ENCODE results near the gene GABRQ.
"Not testable (repeated sequence)": the region's sequence is repeated elsewhere in the genome, so short reads cannot be mapped to it uniquely, and the experiment has no call there.

Gene GABRQ

GRCh38 chrX:152658302-152658701 lies 20.6 kb downstream of the GABRQ start:
- no peak for DNase-seq (ENCODE audit: low read depth in 2 of 2)

GRCh38 chrX:152663086-152663485 lies 25.4 kb downstream of the GABRQ start:
- no peak for DNase-seq (ENCODE audit: low read depth in 2 of 2)

- DNase-seq (ENCODE audit: low read depth in 2 of 2) = no peak
These were observed 36.4 kb downstream of the GABRQ start for GRCh38 chrX:152674135-152674534.

DNA sequence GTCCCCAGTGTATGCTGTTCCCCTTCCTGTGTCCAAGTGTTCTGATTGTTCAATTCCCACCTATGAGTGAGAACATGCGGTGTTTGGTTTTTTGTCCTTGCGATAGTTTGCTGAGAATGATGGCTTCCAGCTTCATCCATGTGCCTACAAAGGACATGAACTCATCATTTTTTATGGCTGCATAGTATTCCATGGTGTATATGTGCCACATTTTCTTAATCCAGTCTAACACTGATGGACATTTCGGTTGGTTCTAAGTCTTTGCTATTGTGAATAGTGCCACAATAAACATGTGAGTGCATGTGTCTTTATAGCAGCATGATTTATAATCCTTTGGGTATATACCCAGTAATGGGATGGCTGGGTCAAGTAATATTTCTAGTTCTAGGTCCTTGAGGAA lies 37.0 kb downstream of the GABRQ start:
- not testable (repeated sequence) for DNase-seq (ENCODE audit: low read depth in 2 of 2)

DNA sequence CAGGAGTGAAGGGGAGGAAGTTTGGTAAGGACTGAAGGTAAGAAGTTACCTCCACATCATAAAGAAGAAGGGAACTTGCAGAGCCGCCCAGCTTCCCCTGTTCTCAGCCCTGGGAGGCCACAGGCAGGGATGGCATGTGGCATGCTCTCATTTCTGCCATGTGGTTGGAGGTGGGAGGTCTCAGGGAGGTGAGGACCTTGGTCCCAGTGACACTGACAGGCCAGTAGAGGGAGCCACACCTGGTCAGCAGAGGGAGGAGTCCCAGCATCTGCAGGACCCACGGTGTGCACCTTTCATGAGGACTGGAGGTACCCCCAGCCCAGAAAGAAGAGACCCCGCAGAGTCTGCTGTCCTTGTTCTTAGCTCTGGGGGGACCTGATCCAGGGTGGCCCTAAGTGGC lies 43.3 kb downstream of the GABRQ start:
- DNase-seq (ENCODE audit: low read depth in 2 of 2) = not testable (repeated sequence)

DNA sequence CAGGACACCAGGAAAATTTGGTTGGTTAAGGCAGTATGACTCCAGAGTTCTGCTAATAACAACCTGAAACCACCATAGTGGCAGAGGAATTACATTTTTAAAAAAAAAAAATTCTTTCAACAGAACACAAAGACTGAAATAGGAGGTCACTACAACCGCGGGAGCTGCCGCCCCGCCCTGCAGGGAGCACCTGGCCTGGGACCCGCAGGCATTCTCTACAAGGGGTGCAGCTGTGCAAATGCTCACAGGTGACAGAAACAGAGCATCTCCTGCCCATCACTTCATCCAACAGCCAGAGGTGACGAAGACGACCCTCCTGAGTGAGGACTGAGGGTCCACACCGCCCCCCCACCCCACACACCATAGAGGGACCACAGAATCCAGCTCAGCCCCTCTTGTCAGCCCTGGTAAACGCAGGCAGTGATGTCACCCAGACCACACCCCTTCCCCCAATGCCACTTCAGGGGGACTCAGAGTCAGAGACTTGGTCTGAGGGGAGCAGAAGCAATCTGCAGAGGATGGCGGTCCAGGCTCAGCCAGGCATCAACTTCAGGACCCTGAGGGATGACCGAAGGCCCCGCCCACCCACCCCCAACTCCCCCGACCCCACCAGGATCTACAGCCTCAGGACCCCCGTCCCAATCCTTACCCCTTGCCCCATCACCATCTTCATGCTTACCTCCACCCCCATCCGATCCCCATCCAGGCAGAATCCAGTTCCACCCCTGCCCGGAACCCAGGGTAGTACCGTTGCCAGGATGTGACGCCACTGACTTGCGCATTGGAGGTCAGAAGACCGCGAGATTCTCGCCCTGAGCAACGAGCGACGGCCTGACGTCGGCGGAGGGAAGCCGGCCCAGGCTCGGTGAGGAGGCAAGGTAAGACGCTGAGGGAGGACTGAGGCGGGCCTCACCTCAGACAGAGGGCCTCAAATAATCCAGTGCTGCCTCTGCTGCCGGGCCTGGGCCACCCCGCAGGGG lies 60.5 kb downstream of the GABRQ start, which contains the start of gene MAGEA3:
MAGEA3 (plus strand) TSS at position 843 of the 980 bp plus-strand sequence. CDS start 2,039 bp downstream, outside the sequence.
- DNase-seq (ENCODE audit: low read depth in 2 of 2) = not testable (repeated sequence)

DNA sequence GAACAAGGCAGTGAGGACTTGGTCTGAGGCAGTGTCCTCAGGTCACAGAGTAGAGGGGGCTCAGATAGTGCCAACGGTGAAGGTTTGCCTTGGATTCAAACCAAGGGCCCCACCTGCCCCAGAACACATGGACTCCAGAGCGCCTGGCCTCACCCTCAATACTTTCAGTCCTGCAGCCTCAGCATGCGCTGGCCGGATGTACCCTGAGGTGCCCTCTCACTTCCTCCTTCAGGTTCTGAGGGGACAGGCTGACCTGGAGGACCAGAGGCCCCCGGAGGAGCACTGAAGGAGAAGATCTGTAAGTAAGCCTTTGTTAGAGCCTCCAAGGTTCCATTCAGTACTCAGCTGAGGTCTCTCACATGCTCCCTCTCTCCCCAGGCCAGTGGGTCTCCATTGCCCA lies 62.7 kb downstream of the GABRQ start:
- not testable (repeated sequence) for DNase-seq (ENCODE audit: low read depth in 2 of 2)

- not testable (repeated sequence) for DNase-seq (ENCODE audit: low read depth in 2 of 2)
These were observed 68.8 kb downstream of the GABRQ start for GRCh38 chrX:152706500-152706899.
